Bronchial epithelial cell (primary cell): ENCODE data around the gene DCC. TPM values are rescaled to one million over a fixed set of nuclear protein-coding genes. Genes with fewer than 3 reads are reported as not detected.

Source experiments
- DNase-seq: peaks from one replicate; pipeline ENCODE4 v3.0.0-alpha.2; 2010; ENCODE audit warnings: low read depth
- FAIRE-seq: peaks from 2 replicates; lab custom pipeline; 2011; peaks lifted over from hg19 to GRCh38; lab: Jason Lieb, UNC
- H3K27me3 ChIP-seq: 2 replicates; pipeline ENCODE4 v1.5.1; 2011; ENCODE audit warnings: low read length; ENCODE audit not compliant: control insufficient read depth, insufficient read depth
- H3K36me3 ChIP-seq: 2 replicates; pipeline ENCODE4 v1.5.1; 2011; ENCODE audit warnings: low read length; ENCODE audit not compliant: control insufficient read depth, insufficient read depth
- H3K4me3 ChIP-seq: 2 replicates; pipeline ENCODE4 v1.5.1; 2011; ENCODE audit warnings: mild to moderate bottlenecking, low read depth, low read length, control low read depth
- total RNA-seq: library from RNA; depleted of rRNA; stranded (reverse); fragments of >200 nt; gene quantifications from 2 replicates; pipeline ENCODE4 v1.2.1, GENCODE V29; 2014
- TF ChIP-seq, protein P1 (sequence below): IDR thresholded peaks from 2 replicates; pipeline ENCODE4 v1.5.1; 2011; ENCODE audit warnings: mild to moderate bottlenecking, moderate library complexity, low read length, control low read depth, inconsistent platforms; ENCODE audit not compliant: insufficient read depth, severe bottlenecking

DCC gene
- total RNA-seq, 1 donor from 2014 or later: not detected

- DNase-seq (no peak), FAIRE-seq (no peak)
- no peaks in the 10 kb centered on the region for H3K36me3 ChIP-seq
- TF ChIP-seq, protein P1, sequence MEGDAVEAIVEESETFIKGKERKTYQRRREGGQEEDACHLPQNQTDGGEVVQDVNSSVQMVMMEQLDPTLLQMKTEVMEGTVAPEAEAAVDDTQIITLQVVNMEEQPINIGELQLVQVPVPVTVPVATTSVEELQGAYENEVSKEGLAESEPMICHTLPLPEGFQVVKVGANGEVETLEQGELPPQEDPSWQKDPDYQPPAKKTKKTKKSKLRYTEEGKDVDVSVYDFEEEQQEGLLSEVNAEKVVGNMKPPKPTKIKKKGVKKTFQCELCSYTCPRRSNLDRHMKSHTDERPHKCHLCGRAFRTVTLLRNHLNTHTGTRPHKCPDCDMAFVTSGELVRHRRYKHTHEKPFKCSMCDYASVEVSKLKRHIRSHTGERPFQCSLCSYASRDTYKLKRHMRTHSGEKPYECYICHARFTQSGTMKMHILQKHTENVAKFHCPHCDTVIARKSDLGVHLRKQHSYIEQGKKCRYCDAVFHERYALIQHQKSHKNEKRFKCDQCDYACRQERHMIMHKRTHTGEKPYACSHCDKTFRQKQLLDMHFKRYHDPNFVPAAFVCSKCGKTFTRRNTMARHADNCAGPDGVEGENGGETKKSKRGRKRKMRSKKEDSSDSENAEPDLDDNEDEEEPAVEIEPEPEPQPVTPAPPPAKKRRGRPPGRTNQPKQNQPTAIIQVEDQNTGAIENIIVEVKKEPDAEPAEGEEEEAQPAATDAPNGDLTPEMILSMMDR: no peak
- no peaks in the 10 kb centered on the region for H3K27me3 ChIP-seq
- H3K4me3 ChIP-seq: no peak overlapping the region
These were observed 409.5 kb downstream of the DCC start for GRCh38 chr18:52749542-52749941.

GRCh38 chr18:52750995-52751394 is 411.0 kb downstream of the DCC start:
- H3K36me3 ChIP-seq: no peaks in the 10 kb centered on the region
- TF ChIP-seq, protein P1: no peak
- no peak overlapping the region for H3K4me3 ChIP-seq
- DNase-seq (no peak), FAIRE-seq (no peak)
- no peaks in the 10 kb centered on the region for H3K27me3 ChIP-seq

DNA sequence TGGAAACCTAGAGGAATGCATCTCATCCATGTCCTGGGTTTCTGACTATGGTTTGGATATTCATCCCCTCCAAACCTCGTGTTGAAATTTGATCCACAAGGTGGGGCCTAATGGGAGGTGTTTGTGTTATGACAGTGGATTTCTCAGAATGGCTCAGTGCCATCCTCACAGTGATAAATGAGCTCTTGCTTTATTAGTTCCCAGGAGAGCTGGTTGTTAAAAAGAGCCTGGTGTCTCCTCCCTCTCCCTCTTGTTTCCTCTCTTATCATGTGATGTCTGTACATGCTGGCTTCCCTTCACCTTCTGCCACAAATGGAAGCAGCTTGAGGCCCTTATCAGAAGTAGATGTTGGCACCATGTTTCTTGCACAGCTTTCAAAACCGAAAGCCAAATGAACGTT is 424.3 kb downstream of the DCC start:
- FAIRE-seq: no peak
- TF ChIP-seq, protein P1: no peak
- no peaks in the 10 kb centered on the region for H3K36me3 ChIP-seq

GRCh38 chr18:52766002-52766545 is 426.1 kb downstream of the DCC start:
- DNase-seq: no peak
- no peak overlapping the region for H3K4me3 ChIP-seq
- FAIRE-seq: peak; percentile 7
- TF ChIP-seq, protein P1: no peak
- no peaks in the 10 kb centered on the region for H3K27me3 ChIP-seq
- no peaks in the 10 kb centered on the region for H3K36me3 ChIP-seq

More for the DNA sequence above, 424.3 kb downstream of the DCC start:
- Histone ChIP-seq H3K4me3 (no peak overlapping the region), H3K27me3 (no peaks in the 10 kb centered on the region)
- no peak for DNase-seq

DNA sequence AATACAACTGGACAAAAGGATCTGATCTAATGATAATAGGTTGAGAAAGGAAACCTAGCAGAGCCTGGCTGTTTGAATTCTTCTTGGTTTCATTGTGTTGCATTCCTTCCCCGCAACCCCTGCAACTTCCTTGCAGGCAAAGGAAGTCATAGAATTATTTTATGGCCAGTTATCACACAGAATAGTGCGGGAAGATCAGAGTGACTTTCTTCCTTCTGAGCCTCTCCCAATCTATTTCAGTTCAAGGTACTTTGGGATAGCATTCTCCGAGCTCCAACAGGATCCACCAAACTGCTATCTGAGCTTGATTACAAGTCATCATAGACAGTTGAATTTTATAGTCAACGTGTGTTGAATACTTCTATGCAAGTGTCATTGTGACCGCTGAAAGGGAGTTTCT is 441.1 kb downstream of the DCC start:
- no peak for FAIRE-seq
- Histone ChIP-seq H3K27me3 (no peaks in the 10 kb centered on the region), H3K36me3 (no peaks in the 10 kb centered on the region), H3K4me3 (no peak overlapping the region)
- no peak for DNase-seq
- TF ChIP-seq, protein P1: no peak

DNA sequence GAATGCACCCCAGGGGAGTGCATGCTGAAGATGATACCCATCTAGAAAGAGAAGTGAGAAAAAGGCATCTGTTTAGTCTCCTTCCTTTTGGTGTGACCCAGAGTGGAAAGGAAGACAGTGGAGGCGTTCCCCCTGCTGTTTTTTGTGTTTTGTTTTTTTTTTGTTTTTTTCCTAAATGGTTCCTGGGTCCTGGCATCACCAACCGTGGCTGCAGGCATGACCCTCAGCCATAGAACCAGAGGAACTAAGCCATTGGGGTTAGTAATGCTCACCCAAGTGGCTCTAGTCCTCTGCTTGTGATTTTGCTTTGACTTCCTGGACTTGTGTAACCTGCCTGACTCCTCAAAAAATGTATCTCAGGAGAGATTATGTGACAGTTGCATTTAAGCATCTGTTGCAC is 451.3 kb downstream of the DCC start:
- Histone ChIP-seq H3K4me3 (no peak overlapping the region), H3K27me3 (no peaks in the 10 kb centered on the region), H3K36me3 (no peaks in the 10 kb centered on the region)
- FAIRE-seq (no peak), DNase-seq (no peak)
- TF ChIP-seq, protein P1: no peak
